Parathyroid adenoma (tissue), 2 donors: Measurements from ENCODE around the gene RCN2.

Experiments
- H2AFZ ChIP-seq: fragments of 300-600 bp; sonication (generic); one replicate; pipeline ENCODE4 v1.7.0; 2017; ENCODE audit warnings: antibody characterized with exemption, mild to moderate bottlenecking
- H3K27ac ChIP-seq: fragments of 300-600 bp; sonication (generic); one replicate; pipeline ENCODE4 v1.7.0; 2017
- H3K27me3 ChIP-seq: fragments of 300-600 bp; sonication (generic); one replicate; pipeline ENCODE4 v1.7.0; 2017; ENCODE audit warnings: low read length; ENCODE audit not compliant: control insufficient read depth, insufficient read depth
- H3K36me3 ChIP-seq: fragments of 300-600 bp; sonication (generic); one replicate; pipeline ENCODE4 v1.7.0; 2017; ENCODE audit warnings: low read length; ENCODE audit not compliant: control insufficient read depth, insufficient read depth
- H3K4me1 ChIP-seq: fragments of 300-600 bp; sonication (generic); one replicate; pipeline ENCODE4 v1.7.0; 2017; ENCODE audit warnings: control low read depth
- H3K4me2 ChIP-seq: fragments of 300-600 bp; sonication (generic); one replicate; pipeline ENCODE4 v1.7.0; 2017; ENCODE audit warnings: low read length
- H3K4me3 ChIP-seq: fragments of 300-600 bp; sonication (generic); one replicate; pipeline ENCODE4 v1.7.0; 2017; ENCODE audit warnings: low read depth, low read length
- H3K79me2 ChIP-seq: fragments of 300-600 bp; sonication (generic); one replicate; pipeline ENCODE4 v1.7.0; 2017; ENCODE audit warnings: control low read depth
- H3K9ac ChIP-seq: fragments of 300-600 bp; sonication (generic); one replicate; pipeline ENCODE4 v1.7.0; 2017; ENCODE audit warnings: mild to moderate bottlenecking
- H3K9me3 ChIP-seq: fragments of 300-600 bp; sonication (generic); one replicate; pipeline ENCODE4 v1.7.0; 2017; ENCODE audit warnings: low read length; ENCODE audit not compliant: control insufficient read depth
- CTCF ChIP-seq: fragments of 300-600 bp; sonication (generic); IDR thresholded peaks from one replicate; pipeline ENCODE4 v1.7.0; 2017; ENCODE audit warnings: antibody characterized with exemption, mild to moderate bottlenecking
- donor health status: primary hyperparathyroidism.

RCN2 gene

GRCh38 chr15:76904461-76905012, 27.0 kb upstream of the RCN2 start:
- peak overlapping the region; percentile 82 for H3K4me3 ChIP-seq
- no peaks in the 10 kb centered on the region for H3K27me3 ChIP-seq
- no peaks in the 10 kb centered on the region for H3K36me3 ChIP-seq
- H3K4me1 ChIP-seq, result peaks cover 4% of the 10 kb centered on the region
- peak overlapping the region; percentile 87 for H3K4me2 ChIP-seq
- H3K9me3 ChIP-seq, result no peaks in the 10 kb centered on the region
- peak overlapping the region; percentile 93 for H3K27ac ChIP-seq
- H3K79me2 ChIP-seq, result peaks cover 4% of the 10 kb centered on the region
- no peak for TF ChIP-seq CTCF
- H2AFZ ChIP-seq, result peak overlapping the region; percentile 95
- peak overlapping the region; percentile 46 for H3K9ac ChIP-seq

- Histone ChIP-seq H3K27me3 (no peaks in the 10 kb centered on the region), H3K9me3 (no peaks in the 10 kb centered on the region), H3K27ac (peak within 1 kb of the TSS; percentile 93), H2AFZ (peak within 1 kb of the TSS; percentile 95), H3K4me2 (peak within 1 kb of the TSS; percentile 87), H3K4me1 (peaks cover 4% of the 10 kb centered on the region), H3K79me2 (peaks cover 4% of the 10 kb centered on the region), H3K36me3 (no peaks in the 10 kb centered on the region), H3K9ac (peak within 1 kb of the TSS; percentile 46), H3K4me3 (peak within 1 kb of the TSS; percentile 82)
- no peak for TF ChIP-seq CTCF
Observed at GRCh38 chr15:76905013-76905839, 26.3 kb upstream of the RCN2 start, which contains the start of gene SCAPER. Gene SCAPER, minus strand, starts transcription at chr15:76905340. Its CDS starts 21,523 bp downstream, at chr15:76883817.

- Histone ChIP-seq H3K4me1 (peaks cover 4% of the 10 kb centered on the region), H3K27ac (peak overlapping the region; percentile 93), H2AFZ (peak overlapping the region; percentile 95), H3K36me3 (no peaks in the 10 kb centered on the region), H3K9ac (no peak overlapping the region), H3K9me3 (no peaks in the 10 kb centered on the region), H3K4me2 (peak overlapping the region; percentile 87), H3K79me2 (peaks cover 4% of the 10 kb centered on the region), H3K27me3 (no peaks in the 10 kb centered on the region), H3K4me3 (peak overlapping the region; percentile 82)
- no peak for TF ChIP-seq CTCF
Observed at GRCh38 chr15:76905855-76906254, 25.7 kb upstream of the RCN2 start.

- Histone ChIP-seq H3K79me2 (no peaks in the 10 kb centered on the region), H3K27ac (no peak overlapping the region), H3K4me1 (no peaks in the 10 kb centered on the region), H2AFZ (no peak overlapping the region), H3K36me3 (no peaks in the 10 kb centered on the region), H3K9ac (no peak overlapping the region), H3K4me2 (no peak overlapping the region), H3K27me3 (no peaks in the 10 kb centered on the region), H3K4me3 (no peak overlapping the region), H3K9me3 (no peaks in the 10 kb centered on the region)
- no peak for TF ChIP-seq CTCF
Observed at GRCh38 chr15:76912430-76912829, 19.1 kb upstream of the RCN2 start.
